DND-41 (cell line): ENCODE data around the gene ATP8A2.

Experiments
- ATAC-seq: fragments of 200-7000 bp; cut with Tn5 transposase; 3 replicates; pipeline ENCODE4 v1.9.1; 2021; ENCODE audit warnings: low read depth; ENCODE audit not compliant: insufficient read depth
- DNase-seq: peaks from one replicate; pipeline ENCODE4 v3.0.0-alpha.2; 2020
- H2AFZ ChIP-seq: 2 replicates; pipeline ENCODE4 v1.6.0; 2012; ENCODE audit warnings: low read depth, low read length
- H3K27ac ChIP-seq: 2 replicates; pipeline ENCODE4 v1.5.1; 2012; ENCODE audit warnings: low read length, inconsistent platforms
- H3K27me3 ChIP-seq: fragments of 200-600 bp; sonication (generic); 2 replicates; pipeline ENCODE4 v1.6.0; 2012; ENCODE audit warnings: low read length, mild to moderate bottlenecking, inconsistent platforms; ENCODE audit not compliant: insufficient read depth, poor library complexity
- H3K36me3 ChIP-seq: 2 replicates; pipeline ENCODE4 v1.5.1; 2012; ENCODE audit warnings: low read length, inconsistent platforms; ENCODE audit not compliant: insufficient read depth
- H3K4me1 ChIP-seq: 2 replicates; pipeline ENCODE4 v1.5.1; 2012; ENCODE audit warnings: mild to moderate bottlenecking, low read length; ENCODE audit not compliant: insufficient read depth
- H3K4me2 ChIP-seq: 2 replicates; pipeline ENCODE4 v1.6.0; 2012; ENCODE audit warnings: mild to moderate bottlenecking, moderate library complexity, low read length, inconsistent platforms; ENCODE audit not compliant: insufficient read depth
- H3K4me3 ChIP-seq, 2 experiments: fragments of 200-600 bp in 1 of 2; shearing (Covaris generic) in 1 of 2; 2 replicates each; pipeline ENCODE4 v1.5.1; 2012 to 2016; ENCODE audit warnings: inconsistent platforms in 2 of 2, low read length in 2 of 2, mild to moderate bottlenecking in 2 of 2, low read depth in 1 of 2, moderate library complexity in 1 of 2
- H3K79me2 ChIP-seq: 2 replicates; pipeline ENCODE4 v1.6.0; 2012; ENCODE audit warnings: low read length, inconsistent platforms; ENCODE audit not compliant: insufficient read depth
- H3K9ac ChIP-seq: 2 replicates; pipeline ENCODE4 v1.6.0; 2012; ENCODE audit warnings: low read depth, mild to moderate bottlenecking, inconsistent platforms, low read length, moderate library complexity
- H3K9me3 ChIP-seq: 2 replicates; pipeline ENCODE4 v1.5.1; 2012; ENCODE audit warnings: low read length, moderate library complexity, mild to moderate bottlenecking, inconsistent platforms; ENCODE audit not compliant: insufficient read depth, severe bottlenecking
- H4K20me1 ChIP-seq: 2 replicates; pipeline ENCODE4 v1.6.0; 2012; ENCODE audit warnings: low read length; ENCODE audit not compliant: insufficient read depth
- CTCF ChIP-seq: IDR thresholded peaks from 2 replicates; pipeline ENCODE4 v1.5.1; 2012; ENCODE audit warnings: borderline replicate concordance, low read length, moderate library complexity, mild to moderate bottlenecking; ENCODE audit not compliant: poor library complexity, severe bottlenecking; ENCODE audit errors: extremely low read depth
- EZH2 ChIP-seq: IDR thresholded peaks from 3 replicates; pipeline ENCODE4 v1.6.1; 2012; ENCODE audit warnings: borderline replicate concordance, low read depth, mild to moderate bottlenecking, moderate library complexity, low read length, inconsistent platforms; ENCODE audit not compliant: severe bottlenecking

The ATP8A2 gene

GRCh38 chr13:25625414-25625813, 253.6 kb downstream of the ATP8A2 start:
- Histone ChIP-seq H3K4me2 (no peak overlapping the region), H3K9ac (no peak overlapping the region), H3K4me1 (no peaks in the 10 kb centered on the region), H3K27ac (no peak overlapping the region), H3K9me3 (peaks cover 5% of the 10 kb centered on the region), H3K36me3 (no peaks in the 10 kb centered on the region), H2AFZ (no peak overlapping the region), H3K79me2 (no peaks in the 10 kb centered on the region), H4K20me1 (no peaks in the 10 kb centered on the region), H3K4me3 (no peak overlapping the region), H3K27me3 (no peaks in the 10 kb centered on the region)
- DNase-seq (no peak), ATAC-seq (no peak)
- TF ChIP-seq CTCF (no peak), EZH2 (no peak)

GRCh38 chr13:25630329-25630900, 258.6 kb downstream of the ATP8A2 start:
- Histone ChIP-seq H4K20me1 (no peaks in the 10 kb centered on the region), H3K4me2 (no peak overlapping the region), H3K36me3 (no peaks in the 10 kb centered on the region), H2AFZ (no peak overlapping the region), H3K4me3 (no peak overlapping the region), H3K4me1 (no peaks in the 10 kb centered on the region), H3K9me3 (peaks cover 5% of the 10 kb centered on the region), H3K9ac (no peak overlapping the region), H3K27ac (no peak overlapping the region), H3K79me2 (no peaks in the 10 kb centered on the region), H3K27me3 (no peaks in the 10 kb centered on the region)
- DNase-seq (no peak), ATAC-seq (no peak)
- TF ChIP-seq CTCF (no peak), EZH2 (no peak)

GRCh38 chr13:25632166-25632888, 260.6 kb downstream of the ATP8A2 start:
- Histone ChIP-seq H3K79me2 (no peaks in the 10 kb centered on the region), H2AFZ (no peak overlapping the region), H3K36me3 (no peaks in the 10 kb centered on the region), H3K4me1 (no peaks in the 10 kb centered on the region), H3K27ac (no peak overlapping the region), H3K27me3 (no peaks in the 10 kb centered on the region), H4K20me1 (no peaks in the 10 kb centered on the region), H3K4me3 (no peak overlapping the region), H3K4me2 (no peak overlapping the region), H3K9ac (no peak overlapping the region), H3K9me3 (no peaks in the 10 kb centered on the region)
- no peak for DNase-seq
- TF ChIP-seq CTCF = no peak
- no peak for TF ChIP-seq EZH2
- no peak for ATAC-seq
